Central memory CD8-positive, alpha-beta T cell (primary cell): ENCODE measurements around the gene CHCHD6.

ENCODE experiments used
- ATAC-seq: fragments of 150-1000 bp; cut with Tn5 transposase; replicated peaks from 2 replicates; pipeline ENCODE4 v1.10.0; 2022; ENCODE audit warnings: mild to moderate bottlenecking, moderate FRiP score, moderate number of reproducible peaks; ENCODE audit not compliant: poor library complexity, severe bottlenecking; ENCODE audit errors: extremely low read depth
- DNase-seq, 2 donors: peaks; one replicate each; pipeline ENCODE4 v3.0.0; 2021; ENCODE audit warnings: low spot score in 2 of 2
- H3K27ac Mint-ChIP-seq: one replicate; pipeline ENCODE4 v1.8.0; 2022; ENCODE audit warnings: low read depth, mild to moderate bottlenecking, moderate library complexity, mixed read lengths
- H3K27me3 Mint-ChIP-seq: one replicate; pipeline ENCODE4 v1.8.0; 2022; ENCODE audit warnings: mixed read lengths
- H3K36me3 Mint-ChIP-seq: one replicate; pipeline ENCODE4 v1.8.0; 2022; ENCODE audit warnings: mild to moderate bottlenecking, moderate library complexity, mixed read lengths; ENCODE audit not compliant: insufficient read depth
- H3K4me1 Mint-ChIP-seq: one replicate; pipeline ENCODE4 v1.8.0; 2022; ENCODE audit warnings: mixed read lengths
- H3K4me3 Mint-ChIP-seq: one replicate; pipeline ENCODE4 v1.8.0; 2022; ENCODE audit warnings: mild to moderate bottlenecking, moderate library complexity, mixed read lengths
- H3K9me3 Mint-ChIP-seq: one replicate; pipeline ENCODE4 v1.8.0; 2022; ENCODE audit warnings: mixed read lengths

CHCHD6 gene

DNA sequence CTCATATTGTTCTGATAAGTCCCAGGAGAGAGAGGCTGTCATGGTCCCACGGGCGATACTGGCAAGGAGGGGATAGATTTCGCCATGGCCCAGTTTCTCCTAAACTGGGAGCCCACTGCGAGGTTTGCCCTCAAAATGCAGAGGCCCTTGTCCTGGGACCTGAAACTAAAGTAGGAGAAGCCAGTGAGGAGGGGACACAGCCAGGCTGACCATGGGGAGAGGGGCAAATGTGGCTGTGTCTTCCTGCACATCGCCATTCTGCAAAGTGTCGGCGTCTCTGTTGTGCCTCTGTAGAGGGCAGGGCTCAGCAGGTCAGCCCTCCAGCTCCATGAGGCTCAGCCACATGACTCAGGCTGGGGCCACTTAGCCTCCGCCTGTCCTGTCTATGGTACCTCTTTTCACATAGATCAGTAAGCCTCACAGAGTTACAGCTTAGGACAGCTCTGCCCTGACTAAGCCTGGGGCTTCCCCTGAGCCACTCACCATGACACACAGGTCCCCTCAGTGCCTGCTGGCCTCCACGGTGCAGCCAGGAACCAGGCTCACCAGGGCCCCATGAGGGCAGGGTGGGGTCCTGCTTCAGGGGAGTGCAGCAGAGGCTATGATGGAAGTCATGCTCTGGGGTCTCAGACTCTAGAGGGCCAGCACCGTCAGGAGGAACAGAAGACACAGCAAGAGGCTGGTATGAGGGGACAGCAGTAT lies 250.3 kb downstream of the CHCHD6 start:
- ATAC-seq: no peak
- peaks cover 4% of the 10 kb centered on the region for H3K36me3 Mint-ChIP-seq
- no peaks in the 10 kb centered on the region for H3K9me3 Mint-ChIP-seq
- H3K4me1 Mint-ChIP-seq: no peaks in the 10 kb centered on the region
- no peak overlapping the region for H3K4me3 Mint-ChIP-seq
- no peak overlapping the region for H3K27ac Mint-ChIP-seq
- DNase-seq: no peak
- no peaks in the 10 kb centered on the region for H3K27me3 Mint-ChIP-seq

DNA sequence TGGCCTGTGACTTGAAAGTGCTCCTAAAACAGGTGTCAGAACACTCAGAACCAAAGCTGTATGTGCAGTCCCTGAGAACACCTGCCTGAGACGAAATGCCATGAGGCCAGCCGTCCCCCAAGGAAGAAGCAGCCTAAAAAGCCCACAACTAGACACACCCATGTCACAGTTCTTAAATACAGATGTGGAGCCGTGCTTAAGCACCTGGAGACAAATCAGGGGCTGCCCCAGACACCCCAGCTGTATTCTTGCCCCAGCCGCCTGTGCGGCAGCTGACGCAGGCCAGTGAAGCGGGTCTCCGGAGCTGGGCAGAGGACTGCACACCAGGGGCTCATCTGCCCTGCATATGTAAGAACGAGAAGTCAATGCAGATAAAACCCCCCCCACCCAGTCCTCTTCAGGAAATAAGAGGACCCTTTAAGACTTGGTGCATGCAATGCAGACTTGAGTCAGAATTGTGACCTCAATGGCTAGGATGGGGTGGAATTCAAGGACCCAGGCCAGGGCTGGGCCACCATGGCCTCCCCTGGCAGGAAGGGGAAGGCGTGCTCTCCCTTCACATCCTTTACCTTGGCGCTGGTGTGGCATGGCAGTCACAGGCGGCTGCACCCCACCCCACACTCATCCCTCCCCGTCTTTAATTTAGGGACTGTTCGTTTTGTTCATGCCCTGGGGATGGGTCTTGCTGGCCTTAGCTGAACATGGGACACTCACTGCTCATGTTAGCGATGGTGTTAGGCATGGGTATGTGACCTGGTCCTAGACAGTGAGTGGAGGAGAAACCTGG lies 251.2 kb downstream of the CHCHD6 start:
- ATAC-seq (peak; percentile 24), DNase-seq (no peak)
- Mint-ChIP-seq H3K27me3 (no peaks in the 10 kb centered on the region), H3K9me3 (no peaks in the 10 kb centered on the region), H3K4me3 (no peak overlapping the region), H3K36me3 (peaks cover 4% of the 10 kb centered on the region), H3K27ac (no peak overlapping the region), H3K4me1 (no peaks in the 10 kb centered on the region)

DNA sequence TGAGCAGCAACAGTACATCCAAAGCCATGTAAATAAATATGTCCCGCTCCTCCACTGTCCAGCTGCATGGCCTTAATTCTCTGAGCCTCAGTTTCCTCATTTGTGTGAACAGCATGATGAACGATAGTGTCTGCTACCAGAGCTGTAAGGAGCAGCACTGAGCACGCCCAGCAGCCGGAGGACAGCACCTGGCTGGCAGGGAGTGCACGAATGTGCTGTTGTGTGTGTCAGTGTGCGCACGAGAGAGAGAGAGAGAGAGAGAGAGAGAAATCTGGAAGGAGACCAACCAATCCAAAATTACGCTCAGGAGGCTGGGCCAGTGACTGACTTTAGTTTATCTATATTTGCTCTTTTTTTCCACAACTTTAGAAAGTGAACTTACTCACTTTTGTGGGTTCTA lies 252.3 kb downstream of the CHCHD6 start:
- Mint-ChIP-seq H3K9me3 (no peaks in the 10 kb centered on the region), H3K27me3 (no peaks in the 10 kb centered on the region), H3K27ac (no peak overlapping the region), H3K4me3 (no peak overlapping the region), H3K36me3 (peaks cover 4% of the 10 kb centered on the region), H3K4me1 (no peaks in the 10 kb centered on the region)
- ATAC-seq (no peak), DNase-seq (no peak)

DNA sequence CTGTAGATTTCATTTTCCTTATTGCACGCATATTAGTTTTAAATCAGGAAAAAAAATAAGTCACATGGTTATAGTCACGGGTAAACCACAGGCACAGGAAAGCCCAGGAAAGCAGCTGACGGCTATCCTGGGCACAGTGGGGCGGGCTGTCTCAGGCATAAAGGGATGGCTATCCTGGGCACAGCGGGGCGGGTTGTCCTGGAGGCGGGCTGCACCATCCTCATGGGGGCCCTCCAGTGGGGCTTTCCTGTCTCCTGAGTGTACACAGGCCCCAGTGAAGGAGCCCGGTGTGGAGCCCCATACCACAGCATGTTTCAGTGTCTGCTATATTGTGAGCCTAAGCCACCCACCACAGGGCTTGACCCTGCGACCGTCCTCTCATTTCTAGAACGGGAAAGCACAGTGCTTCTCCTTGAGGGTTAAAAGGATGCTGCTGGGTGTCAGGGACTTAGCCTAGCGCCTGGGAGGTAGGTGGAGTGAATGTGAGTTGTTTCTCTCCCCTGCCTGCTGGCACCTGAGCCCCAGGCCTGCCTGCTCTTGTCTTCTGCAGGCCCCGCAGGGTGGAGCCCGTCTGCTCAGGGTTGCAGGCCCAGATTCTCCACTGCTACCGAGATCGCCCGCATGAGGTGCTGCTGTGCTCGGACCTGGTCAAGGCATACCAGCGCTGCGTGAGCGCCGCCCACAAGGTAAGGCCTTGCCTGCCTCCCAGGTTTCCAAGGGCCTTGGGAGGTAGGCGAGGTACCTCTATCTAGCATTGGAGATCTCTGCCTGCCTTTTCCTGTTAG lies 253.0 kb downstream of the CHCHD6 start:
- Mint-ChIP-seq H3K27me3 (no peaks in the 10 kb centered on the region), H3K9me3 (no peaks in the 10 kb centered on the region), H3K4me3 (no peak overlapping the region), H3K36me3 (peaks cover 5% of the 10 kb centered on the region), H3K27ac (no peak overlapping the region), H3K4me1 (no peaks in the 10 kb centered on the region)
- no peak for ATAC-seq
- no peak for DNase-seq

DNA sequence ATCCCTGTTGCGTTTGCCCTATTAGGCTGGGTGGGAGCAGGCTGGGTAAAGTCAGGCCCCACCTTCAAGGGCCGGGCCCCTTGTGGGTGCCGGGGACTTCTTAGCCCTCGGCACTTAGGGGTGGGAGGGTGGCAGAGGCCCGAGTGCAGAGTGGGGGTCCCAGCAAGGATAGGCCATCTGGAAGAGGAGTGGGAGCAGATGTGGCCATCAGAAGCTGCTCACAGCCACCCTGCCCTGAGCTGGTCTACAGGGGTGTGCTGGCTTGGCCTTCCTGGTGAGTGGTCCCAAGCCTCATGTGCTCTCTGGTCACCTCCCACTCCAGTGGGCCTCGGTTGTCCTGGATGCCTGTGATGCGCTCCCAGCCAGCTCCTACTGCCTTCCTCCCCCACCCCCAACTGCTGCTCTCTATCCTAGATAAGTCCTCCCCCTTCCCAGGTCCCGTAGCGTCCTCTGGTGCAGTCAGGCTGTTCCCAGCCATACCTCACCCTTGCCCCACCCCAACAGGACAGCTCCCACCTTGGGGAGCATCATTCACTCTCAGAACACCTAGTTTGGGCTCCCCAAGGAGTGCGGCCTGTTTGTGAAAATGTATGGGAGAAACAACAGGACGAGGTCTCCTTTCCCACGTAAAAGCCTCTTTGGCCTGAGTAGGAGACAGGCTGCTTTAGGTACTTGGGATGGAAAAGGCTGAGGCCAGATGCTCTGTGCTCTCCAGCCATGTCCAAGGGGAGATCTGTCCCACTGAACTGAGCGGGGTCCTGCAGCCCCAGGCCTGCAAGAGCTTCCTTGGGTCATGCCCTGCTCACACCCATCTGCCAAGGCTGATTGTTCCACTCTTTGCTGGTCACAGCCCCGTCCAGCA lies 254.0 kb downstream of the CHCHD6 start:
- DNase-seq (no peak), ATAC-seq (no peak)
- no peaks in the 10 kb centered on the region for H3K27me3 Mint-ChIP-seq
- no peaks in the 10 kb centered on the region for H3K9me3 Mint-ChIP-seq
- no peak overlapping the region for H3K4me3 Mint-ChIP-seq
- peaks cover 4% of the 10 kb centered on the region for H3K36me3 Mint-ChIP-seq
- H3K27ac Mint-ChIP-seq: no peak overlapping the region
- H3K4me1 Mint-ChIP-seq: no peaks in the 10 kb centered on the region

DNA sequence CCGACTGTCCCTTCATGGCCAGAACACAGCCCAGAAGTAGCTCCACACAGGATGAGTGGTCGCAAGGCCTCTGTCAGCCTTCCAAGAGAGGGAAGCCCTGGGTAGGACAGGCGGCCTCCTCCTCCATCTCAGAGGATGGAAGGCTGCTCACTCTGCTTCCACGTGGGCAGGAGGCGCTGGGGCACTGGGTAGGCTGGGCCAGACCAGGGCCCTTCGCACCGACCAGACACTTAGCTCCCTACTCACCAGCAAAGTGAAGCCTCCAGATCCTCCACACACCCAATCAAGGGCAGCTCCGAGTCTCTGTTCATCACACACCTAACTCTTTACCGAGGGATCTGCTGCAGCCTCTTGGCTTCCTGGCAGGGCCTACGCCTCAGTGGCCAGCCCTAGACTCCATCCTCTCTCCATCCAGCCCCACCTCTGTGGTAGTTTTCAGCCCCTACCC lies 254.6 kb downstream of the CHCHD6 start:
- Mint-ChIP-seq H3K9me3 (no peaks in the 10 kb centered on the region), H3K27ac (no peak overlapping the region), H3K27me3 (no peaks in the 10 kb centered on the region), H3K36me3 (peaks cover 4% of the 10 kb centered on the region), H3K4me3 (no peak overlapping the region), H3K4me1 (no peaks in the 10 kb centered on the region)
- no peak for ATAC-seq
- no peak for DNase-seq

DNA sequence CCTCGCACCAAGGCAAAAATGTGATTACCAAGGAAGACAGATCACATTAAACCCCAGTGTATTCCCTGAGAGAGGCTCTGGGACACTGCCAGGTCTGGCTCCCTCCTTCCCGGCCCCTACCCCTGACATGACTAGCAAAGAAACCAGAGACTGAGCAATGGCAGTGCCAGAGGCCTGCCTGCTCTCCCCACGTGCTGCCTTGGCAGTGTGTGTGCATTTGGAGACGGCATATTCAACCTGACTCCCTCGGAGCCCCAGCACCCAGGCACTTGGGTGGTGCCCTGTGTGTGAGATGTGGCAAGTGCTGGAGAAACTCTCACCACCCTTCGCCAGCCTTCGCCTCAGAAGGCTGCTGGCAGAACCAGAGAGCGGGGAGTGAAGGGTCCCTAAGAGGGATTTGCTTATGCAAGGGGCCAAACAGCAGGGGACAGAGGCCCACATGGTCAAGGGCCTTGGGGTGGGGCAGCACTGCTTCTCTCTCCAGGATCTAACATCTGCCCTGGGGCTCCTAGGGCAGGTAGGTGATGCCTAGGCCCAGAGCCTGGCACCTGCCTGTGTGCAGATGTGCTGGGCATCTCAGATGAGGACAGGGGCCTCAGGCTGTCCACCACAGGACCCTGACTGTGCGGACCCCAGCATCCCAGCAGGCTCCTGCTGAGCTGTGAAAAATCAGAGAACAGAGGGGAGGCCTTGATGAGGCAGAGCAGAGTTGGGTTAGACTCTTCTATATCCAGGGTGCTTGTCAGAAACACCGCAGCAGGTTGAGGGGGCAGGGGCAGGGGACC lies 255.3 kb downstream of the CHCHD6 start:
- no peak overlapping the region for H3K27ac Mint-ChIP-seq
- no peak for DNase-seq

DNA sequence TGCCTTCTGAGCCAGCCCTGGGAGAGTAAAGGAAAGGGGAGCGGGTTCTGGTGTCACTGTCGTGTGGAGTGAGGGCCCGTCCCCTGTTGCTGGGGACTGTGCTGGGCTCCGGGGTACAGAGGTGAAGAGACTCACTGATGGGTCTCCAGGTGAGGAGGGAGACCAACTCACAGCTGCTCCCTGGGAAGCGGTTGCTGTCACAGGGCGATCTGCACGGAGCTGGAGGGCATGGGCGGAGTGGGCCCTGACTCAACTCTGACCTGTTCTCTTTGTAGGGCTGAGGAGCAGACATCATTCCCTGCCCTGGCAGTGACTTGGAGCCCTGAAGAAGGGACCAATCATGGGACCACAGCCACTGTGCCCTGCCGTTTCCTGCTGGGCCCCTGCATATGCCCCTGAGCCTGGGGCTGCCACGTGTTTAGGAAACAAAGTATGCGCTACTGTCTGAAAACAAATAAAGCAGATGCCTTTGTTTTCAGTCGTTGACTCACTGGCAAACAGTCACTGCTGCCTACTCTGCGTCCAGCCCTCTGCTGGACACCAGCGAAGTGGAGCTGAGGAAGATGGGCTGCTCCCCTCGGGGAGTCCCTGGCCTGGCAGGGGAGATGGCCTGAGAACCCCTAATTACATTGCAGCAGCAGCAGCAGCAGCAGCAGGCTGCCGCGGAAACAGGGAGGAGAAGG lies 256.0 kb downstream of the CHCHD6 start:
- DNase-seq (no peak), ATAC-seq (no peak)
- no peaks in the 10 kb centered on the region for H3K27me3 Mint-ChIP-seq
- H3K4me1 Mint-ChIP-seq: no peaks in the 10 kb centered on the region
- H3K9me3 Mint-ChIP-seq: no peaks in the 10 kb centered on the region
- no peak overlapping the region for H3K27ac Mint-ChIP-seq
- no peak overlapping the region for H3K4me3 Mint-ChIP-seq
- peaks cover 1% of the 10 kb centered on the region for H3K36me3 Mint-ChIP-seq

More for the DNA sequence above, 255.3 kb downstream of the CHCHD6 start:
- Mint-ChIP-seq H3K27me3 (no peaks in the 10 kb centered on the region), H3K36me3 (peaks cover 1% of the 10 kb centered on the region), H3K9me3 (no peaks in the 10 kb centered on the region), H3K4me1 (no peaks in the 10 kb centered on the region), H3K4me3 (no peak overlapping the region)
- ATAC-seq: no peak

DNA sequence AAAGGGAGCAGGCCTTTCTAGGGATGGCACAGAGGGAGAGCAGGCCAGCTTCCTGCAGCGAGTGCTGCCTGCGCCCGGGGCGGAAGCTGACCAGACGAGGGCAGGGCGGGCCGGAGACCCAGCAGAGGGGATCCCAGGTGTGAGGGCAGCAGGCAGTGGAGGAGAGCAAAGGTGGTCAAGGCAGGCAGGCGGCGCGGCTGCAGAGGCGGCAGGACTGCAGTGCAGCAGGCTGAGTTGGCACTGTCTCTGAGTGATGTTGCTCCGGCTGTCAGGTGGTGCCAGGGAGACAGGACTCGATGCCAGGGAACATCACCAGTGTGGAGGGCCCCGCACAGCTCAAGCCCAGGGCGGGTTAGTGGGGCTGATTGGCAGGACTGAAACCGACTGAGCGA lies 256.6 kb downstream of the CHCHD6 start:
- Mint-ChIP-seq H3K4me1 (no peaks in the 10 kb centered on the region), H3K4me3 (no peak overlapping the region), H3K27ac (no peak overlapping the region), H3K36me3 (peaks cover 1% of the 10 kb centered on the region), H3K27me3 (no peaks in the 10 kb centered on the region), H3K9me3 (no peaks in the 10 kb centered on the region)
- no peak for ATAC-seq
- no peak for DNase-seq

DNA sequence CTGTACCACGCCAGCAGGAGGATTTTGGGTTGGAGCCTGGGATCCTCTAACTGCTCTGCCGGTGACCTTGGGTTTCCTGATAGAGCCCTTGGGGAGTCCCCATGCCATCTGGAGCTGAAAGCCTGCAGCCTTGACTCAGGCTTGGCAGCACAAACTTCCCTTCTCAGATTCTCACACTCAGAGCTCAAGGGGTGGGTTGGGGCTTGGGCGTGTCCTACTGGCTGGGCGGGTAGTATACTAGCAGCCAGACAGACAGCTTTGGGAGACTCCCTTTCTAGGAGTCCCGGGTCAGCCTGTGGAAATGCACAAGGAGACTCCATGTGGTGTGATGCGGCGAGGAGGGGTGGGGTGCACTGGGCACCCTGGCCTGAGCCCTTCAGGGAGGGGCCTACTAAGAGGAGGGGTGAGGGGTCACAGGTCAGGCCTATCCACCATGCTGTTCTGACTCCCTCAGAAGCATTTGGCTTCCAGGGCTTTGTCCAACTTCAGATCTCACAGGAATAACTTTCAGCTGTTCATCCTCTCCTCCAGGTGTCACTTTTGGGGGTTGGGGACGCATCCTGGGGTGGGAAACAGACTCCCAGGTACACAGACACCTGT lies 257.3 kb downstream of the CHCHD6 start:
- Mint-ChIP-seq H3K4me1 (no peaks in the 10 kb centered on the region), H3K4me3 (no peak overlapping the region), H3K9me3 (no peaks in the 10 kb centered on the region), H3K36me3 (peaks cover 1% of the 10 kb centered on the region), H3K27me3 (no peaks in the 10 kb centered on the region), H3K27ac (no peak overlapping the region)
- DNase-seq: no peak
- no peak for ATAC-seq
